H9 (cell line): ENCODE measurements around the gene TTC3. TPM values are rescaled to one million over a fixed set of nuclear protein-coding genes. Genes with fewer than 3 reads are reported as not detected.

Experiments
- DNase-seq: peaks from one replicate; pipeline ENCODE4 v3.0.0-alpha.2; 2017
- H2AFZ ChIP-seq: one replicate; pipeline ENCODE4 v1.6.1; 2013; ENCODE audit warnings: mild to moderate bottlenecking, low read length, control low read depth, moderate library complexity
- H2AK5ac ChIP-seq: 2 replicates; pipeline ENCODE4 v1.6.1; 2013; ENCODE audit warnings: low read length, control low read depth, mixed read lengths; ENCODE audit not compliant: insufficient read length
- H2BK120ac ChIP-seq: one replicate; pipeline ENCODE4 v1.6.1; 2013; ENCODE audit warnings: low read depth, mild to moderate bottlenecking, low read length, control low read depth, inconsistent platforms; ENCODE audit not compliant: poor library complexity, severe bottlenecking
- H2BK12ac ChIP-seq: 2 replicates; pipeline ENCODE4 v1.6.1; 2013; ENCODE audit warnings: low read length, control low read depth, mixed read lengths, low read depth; ENCODE audit not compliant: insufficient read length
- H2BK15ac ChIP-seq: 2 replicates; pipeline ENCODE4 v1.6.1; 2013; ENCODE audit warnings: low read depth, low read length, control low read depth
- H2BK20ac ChIP-seq: one replicate; pipeline ENCODE4 v1.6.1; 2013; ENCODE audit warnings: low read depth, mild to moderate bottlenecking, low read length, control low read depth, inconsistent platforms; ENCODE audit not compliant: poor library complexity, severe bottlenecking
- H2BK5ac ChIP-seq: 2 replicates; pipeline ENCODE4 v1.6.1; 2013; ENCODE audit warnings: low read length, control low read depth, mixed read lengths; ENCODE audit not compliant: insufficient read length
- H3K14ac ChIP-seq: 2 replicates; pipeline ENCODE4 v1.6.1; 2013; ENCODE audit warnings: low read length, control low read depth; ENCODE audit not compliant: insufficient read depth
- H3K18ac ChIP-seq: 2 replicates; pipeline ENCODE4 v1.6.1; 2013; ENCODE audit warnings: low read depth, mild to moderate bottlenecking, mixed read lengths, low read length, control low read depth; ENCODE audit not compliant: insufficient read length
- H3K23ac ChIP-seq: 2 replicates; pipeline ENCODE4 v1.6.1; 2013; ENCODE audit warnings: low read length, control low read depth, mixed read lengths, low read depth; ENCODE audit not compliant: insufficient read length
- H3K23me2 ChIP-seq: 2 replicates; pipeline ENCODE4 v1.6.1; 2013; ENCODE audit warnings: low read depth, mild to moderate bottlenecking, mixed read lengths, low read length, control low read depth; ENCODE audit not compliant: insufficient read length, poor library complexity, severe bottlenecking
- H3K27ac ChIP-seq: 2 replicates; pipeline ENCODE4 v1.5.1; 2013; ENCODE audit warnings: low read length, control low read depth, mixed read lengths, low read depth; ENCODE audit not compliant: insufficient read length
- H3K27me3 ChIP-seq: 2 replicates; pipeline ENCODE4 v1.6.1; 2013; ENCODE audit warnings: low read length, control low read depth, inconsistent platforms; ENCODE audit not compliant: insufficient read depth
- H3K4ac ChIP-seq: 2 replicates; pipeline ENCODE4 v1.6.1; 2013; ENCODE audit warnings: low read depth, mild to moderate bottlenecking, control low read depth, inconsistent platforms, low read length, moderate library complexity
- H3K4me1 ChIP-seq: 2 replicates; pipeline ENCODE4 v1.6.1; 2013; ENCODE audit warnings: low read length, control low read depth, inconsistent platforms; ENCODE audit not compliant: insufficient read depth
- H3K4me2 ChIP-seq: 2 replicates; pipeline ENCODE4 v1.6.1; 2013; ENCODE audit warnings: low read length, control low read depth, mixed read lengths; ENCODE audit not compliant: insufficient read length, insufficient read depth
- H3K56ac ChIP-seq: 2 replicates; pipeline ENCODE4 v1.6.1; 2013; ENCODE audit warnings: low read depth, mild to moderate bottlenecking, mixed read lengths, low read length, control low read depth; ENCODE audit not compliant: insufficient read length
- H3K79me1 ChIP-seq: 2 replicates; pipeline ENCODE4 v1.6.1; 2013; ENCODE audit warnings: low read depth, mild to moderate bottlenecking, moderate library complexity, low read length, control low read depth, inconsistent platforms; ENCODE audit not compliant: insufficient read depth, poor library complexity, severe bottlenecking
- H3K79me2 ChIP-seq: 2 replicates; pipeline ENCODE4 v1.6.1; 2013; ENCODE audit warnings: low read length, control low read depth, inconsistent platforms; ENCODE audit not compliant: insufficient read depth
- H3K9ac ChIP-seq: 2 replicates; pipeline ENCODE4 v1.6.1; 2013; ENCODE audit warnings: low read length, control low read depth, mixed read lengths; ENCODE audit not compliant: insufficient read length; ENCODE audit errors: extremely low read depth
- H3K9me3 ChIP-seq: one replicate; pipeline ENCODE4 v1.6.1; 2013; ENCODE audit warnings: low read depth, low read length, inconsistent platforms; ENCODE audit not compliant: control insufficient read depth
- H3T11ph ChIP-seq: one replicate; pipeline ENCODE4 v1.6.1; 2013; ENCODE audit warnings: mild to moderate bottlenecking, low read length, control low read depth, inconsistent platforms
- H4K20me1 ChIP-seq: one replicate; pipeline ENCODE4 v1.6.1; 2013; ENCODE audit not compliant: control insufficient read depth, insufficient read length, insufficient read depth
- H4K5ac ChIP-seq: 2 replicates; pipeline ENCODE4 v1.6.1; 2013; ENCODE audit warnings: low read depth, mild to moderate bottlenecking, mixed read lengths, low read length, control low read depth; ENCODE audit not compliant: insufficient read length
- H4K8ac ChIP-seq: replicated peaks from 2 replicates; pipeline ENCODE4 v1.6.1; 2013; ENCODE audit warnings: low read length, control low read depth, mixed read lengths, low read depth; ENCODE audit not compliant: insufficient read length
- H4K91ac ChIP-seq: 2 replicates; pipeline ENCODE4 v1.6.1; 2013; ENCODE audit warnings: low read depth, mild to moderate bottlenecking, moderate library complexity, mixed read lengths, low read length, control low read depth; ENCODE audit not compliant: insufficient read length
- H3K27ac Mint-ChIP-seq, 3 experiments: 2 replicates in 2 of 3; 3 replicates in 1 of 3; pipeline ENCODE4 v1.8.0; 2020 to 2021; ENCODE audit warnings: mixed read lengths in 3 of 3, mild to moderate bottlenecking in 1 of 3, moderate library complexity in 1 of 3
- H3K27me3 Mint-ChIP-seq: 2 replicates; pipeline ENCODE4 v1.8.0; 2021; ENCODE audit warnings: low read depth, mild to moderate bottlenecking, moderate library complexity, mixed read lengths
- H3K36me3 Mint-ChIP-seq, 3 experiments: 2 replicates in 2 of 3; 3 replicates in 1 of 3; pipeline ENCODE4 v1.8.0; 2020 to 2021; ENCODE audit warnings: low read depth in 3 of 3, mixed read lengths in 3 of 3; ENCODE audit not compliant: insufficient read depth in 1 of 3
- H3K4me1 Mint-ChIP-seq, 2 experiments: 2 replicates each; pipeline ENCODE4 v1.8.0; 2020; ENCODE audit warnings: mixed read lengths in 2 of 2
- H3K4me3 Mint-ChIP-seq, 2 experiments: 2 replicates in 1 of 2; 3 replicates in 1 of 2; pipeline ENCODE4 v1.8.0; 2020 to 2021; ENCODE audit warnings: mild to moderate bottlenecking in 2 of 2, mixed read lengths in 2 of 2, moderate library complexity in 1 of 2
- H3K9me3 Mint-ChIP-seq, 2 experiments: 2 replicates in 1 of 2; 3 replicates in 1 of 2; pipeline ENCODE4 v1.8.0; 2020; ENCODE audit warnings: mild to moderate bottlenecking in 2 of 2, mixed read lengths in 2 of 2, moderate library complexity in 1 of 2
- WGBS: extraction: QIAGEN DNeasy Blood & Tissue Kit; methylation state at CpG from one replicate; pipeline ENCODE4 v1.1.7; 2013; ENCODE audit warnings: missing lambda C conversion rate, low lambda C conversion rate, mixed read lengths; ENCODE audit not compliant: insufficient read length; ENCODE audit errors: extremely low coverage; 5-methylcytosine and 5-hydroxymethylcytosine counted together
- total RNA-seq: library from RNA; stranded (reverse); gene quantifications from 2 replicates; pipeline ENCODE4 v1.2.1, GENCODE V29; 2021
- TF ChIP-seq, protein P1 (sequence below): fragments of 200-600 bp; sonication (generic); conservative IDR thresholded peaks from 3 replicates; pipeline ENCODE4 v1.8.0; 2021; ENCODE audit warnings: antibody characterized with exemption, mild to moderate bottlenecking

TTC3 gene
- total RNA-seq, 1 experiment from 2014 or later = 46.5 TPM

DNA sequence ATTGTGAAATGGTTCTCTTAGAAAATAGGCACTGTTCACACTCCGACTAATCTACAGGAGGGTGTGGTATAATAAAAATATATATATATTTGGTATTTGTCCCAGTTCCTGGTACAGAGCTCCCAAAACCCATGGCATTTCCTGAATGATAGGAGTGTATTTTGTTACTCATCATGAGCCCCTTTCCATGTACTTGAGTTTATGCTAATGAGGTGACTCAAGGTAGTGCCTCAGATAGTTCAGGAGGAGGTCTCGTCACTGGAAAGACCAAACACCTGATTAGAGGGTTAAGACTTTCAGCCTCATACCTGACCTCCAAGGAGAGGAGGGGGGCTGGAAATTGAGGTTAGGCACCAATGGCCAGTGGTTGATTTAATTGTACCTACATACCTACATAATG lies 57.9 kb downstream of the TTC3 start:
- H3K14ac ChIP-seq = no peak overlapping the region
- H3K4me1 ChIP-seq = no peaks in the 10 kb centered on the region
- no peaks in the 10 kb centered on the region for H4K20me1 ChIP-seq
- H2BK15ac ChIP-seq = no peak overlapping the region
- no peak overlapping the region for H3T11ph ChIP-seq
- H3K4me2 ChIP-seq = no peak overlapping the region
- no peaks in the 10 kb centered on the region for H3K79me2 ChIP-seq
- H2BK12ac ChIP-seq = no peak overlapping the region
- H3K18ac ChIP-seq = no peak overlapping the region
- no peak overlapping the region for H3K56ac ChIP-seq
- Mint-ChIP-seq H3K4me1 (no peaks in the 10 kb centered on the region), H3K9me3 (no peaks in the 10 kb centered on the region), H3K4me3 (no peak overlapping the region), H3K36me3 (peaks cover 6 to 34% (median 14%) of the 10 kb centered on the region in 3 experiments; a peak in 6 of 7 replicates), H3K27ac (no peak overlapping the region), H3K27me3 (no peaks in the 10 kb centered on the region)
- no peak overlapping the region for H2BK120ac ChIP-seq
- H3K9me3 ChIP-seq = no peaks in the 10 kb centered on the region
- no peak for DNase-seq
- H2BK20ac ChIP-seq = no peak overlapping the region
- H3K23ac ChIP-seq = no peak overlapping the region
- H3K23me2 ChIP-seq = no peaks in the 10 kb centered on the region
- no peaks in the 10 kb centered on the region for H3K79me1 ChIP-seq
- WGBS = no CpG with 5 or more reads among the region's 2 CpGs
- H4K91ac ChIP-seq = no peak overlapping the region
- H4K5ac ChIP-seq = no peak overlapping the region
- H3K27ac ChIP-seq = no peak overlapping the region
- no peaks in the 10 kb centered on the region for H3K27me3 ChIP-seq
- H4K8ac ChIP-seq = no peak overlapping the region
- H2AFZ ChIP-seq = no peak overlapping the region
- no peak overlapping the region for H3K4ac ChIP-seq
- TF ChIP-seq, protein P1, sequence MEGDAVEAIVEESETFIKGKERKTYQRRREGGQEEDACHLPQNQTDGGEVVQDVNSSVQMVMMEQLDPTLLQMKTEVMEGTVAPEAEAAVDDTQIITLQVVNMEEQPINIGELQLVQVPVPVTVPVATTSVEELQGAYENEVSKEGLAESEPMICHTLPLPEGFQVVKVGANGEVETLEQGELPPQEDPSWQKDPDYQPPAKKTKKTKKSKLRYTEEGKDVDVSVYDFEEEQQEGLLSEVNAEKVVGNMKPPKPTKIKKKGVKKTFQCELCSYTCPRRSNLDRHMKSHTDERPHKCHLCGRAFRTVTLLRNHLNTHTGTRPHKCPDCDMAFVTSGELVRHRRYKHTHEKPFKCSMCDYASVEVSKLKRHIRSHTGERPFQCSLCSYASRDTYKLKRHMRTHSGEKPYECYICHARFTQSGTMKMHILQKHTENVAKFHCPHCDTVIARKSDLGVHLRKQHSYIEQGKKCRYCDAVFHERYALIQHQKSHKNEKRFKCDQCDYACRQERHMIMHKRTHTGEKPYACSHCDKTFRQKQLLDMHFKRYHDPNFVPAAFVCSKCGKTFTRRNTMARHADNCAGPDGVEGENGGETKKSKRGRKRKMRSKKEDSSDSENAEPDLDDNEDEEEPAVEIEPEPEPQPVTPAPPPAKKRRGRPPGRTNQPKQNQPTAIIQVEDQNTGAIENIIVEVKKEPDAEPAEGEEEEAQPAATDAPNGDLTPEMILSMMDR = no peak
- H3K9ac ChIP-seq = no peak overlapping the region
- H2BK5ac ChIP-seq = no peak overlapping the region
- H2AK5ac ChIP-seq = no peak overlapping the region
